NCI-H82 treated with DMSO at 0.1 percent for 48 hours (cell line): ENCODE measurements around the gene RASIP1.
A peak's percentile ranks its signal among the peaks of the same experiment; 100 is the strongest.
"Not testable (repeated sequence)": the region's sequence is repeated elsewhere in the genome, so short reads cannot be mapped to it uniquely, and the experiment has no call there.

Experiments
- DNase-seq: peaks from one replicate; lab custom pipeline; 2025; ENCODE audit not compliant: unreplicated experiment; lab: John Stamatoyannopoulos, UW

Gene RASIP1

GRCh38 chr19:48713041-48713863 is 27.2 kb downstream of the RASIP1 start:
- DNase-seq: no peak

- DNase-seq: no peak
These were observed 29.2 kb downstream of the RASIP1 start for GRCh38 chr19:48711106-48711662.

- DNase-seq: no peak
These were observed 31.9 kb downstream of the RASIP1 start for GRCh38 chr19:48708471-48708870.

- peak; percentile 17 for DNase-seq
These were observed 35.0 kb downstream of the RASIP1 start for GRCh38 chr19:48705431-48705830.

- no peak for DNase-seq
These were observed 37.1 kb downstream of the RASIP1 start for GRCh38 chr19:48703316-48703715.

- DNase-seq: no peak
These were observed 37.7 kb downstream of the RASIP1 start for GRCh38 chr19:48702701-48703100.

- no peak for DNase-seq
These were observed 42.4 kb downstream of the RASIP1 start for GRCh38 chr19:48698046-48698445.

GRCh38 chr19:48696353-48697010 is 43.9 kb downstream of the RASIP1 start:
- no peak for DNase-seq

GRCh38 chr19:48695743-48696352 is 44.6 kb downstream of the RASIP1 start, which contains the start of gene FUT2:
Gene FUT2 (plus strand): TSS chr19:48695971. CDS start chr19:48702957, 6,986 bp downstream.
- no peak for DNase-seq

GRCh38 chr19:48693629-48694028 is 46.8 kb downstream of the RASIP1 start:
- DNase-seq: not testable (repeated sequence)

- DNase-seq: no peak
These were observed 51.0 kb downstream of the RASIP1 start for GRCh38 chr19:48689449-48689848.

GRCh38 chr19:48687776-48688175 is 52.6 kb downstream of the RASIP1 start:
- peak; percentile 61 for DNase-seq

GRCh38 chr19:48686637-48687036 is 53.8 kb downstream of the RASIP1 start:
- DNase-seq: not testable (repeated sequence)

- peak; percentile 31 for DNase-seq
These were observed 54.3 kb downstream of the RASIP1 start for GRCh38 chr19:48686088-48686487.

GRCh38 chr19:48685583-48685982 is 54.8 kb downstream of the RASIP1 start:
- no peak for DNase-seq

GRCh38 chr19:48683349-48683748 is 57.1 kb downstream of the RASIP1 start:
- DNase-seq: no peak

- DNase-seq: no peak
These were observed 59.3 kb downstream of the RASIP1 start for GRCh38 chr19:48681127-48681470.

- DNase-seq: no peak
These were observed 59.8 kb downstream of the RASIP1 start for GRCh38 chr19:48680436-48681126.

- not testable (repeated sequence) for DNase-seq
These were observed 60.4 kb downstream of the RASIP1 start for GRCh38 chr19:48680006-48680405.

- DNase-seq: no peak
These were observed 62.2 kb downstream of the RASIP1 start for GRCh38 chr19:48678201-48678600.

- no peak for DNase-seq
These were observed 63.5 kb downstream of the RASIP1 start for GRCh38 chr19:48676887-48677286.
